Thyroid gland (tissue), 4 donors: Measurements from ENCODE around the gene BBS9.

Source experiments
- CTCF ChIP-seq, 6 experiments: fragments of 200-600 bp in 3 of 6; fragments of 450-650 bp in 3 of 6; sonication (generic) in 3 of 6; IDR thresholded peaks; one replicate each; pipeline ENCODE4 v1.5.1; 2016 to 2019; ENCODE audit warnings: antibody characterized with exemption in 6 of 6, mild to moderate bottlenecking in 2 of 6, inconsistent platforms in 1 of 6, moderate library complexity in 1 of 6
- POLR2A ChIP-seq, 2 donors: fragments of 450-650 bp; IDR thresholded peaks; one replicate each; pipeline ENCODE4 v1.6.1; 2017; ENCODE audit warnings: antibody characterized with exemption in 2 of 2, mild to moderate bottlenecking in 2 of 2, moderate library complexity in 1 of 2

- TF ChIP-seq POLR2A (IDR thresholded peaks at IDR 0.05), result no peak
- no peak for TF ChIP-seq CTCF (IDR thresholded peaks at IDR 0.05)
These were observed 318.7 kb downstream of the BBS9 start for GRCh38 chr7:33448035-33448434.
